Nephron progenitor cell (in vitro differentiated cells): ENCODE data around the gene BBS9.

Experiments
- DNase-seq: peaks from one replicate; pipeline ENCODE4 v3.0.0; 2021
- H3K27ac Mint-ChIP-seq: 2 replicates; pipeline ENCODE4 v1.8.0; 2021; ENCODE audit warnings: mild to moderate bottlenecking, moderate library complexity, mixed read lengths
- H3K27me3 Mint-ChIP-seq: 2 replicates; pipeline ENCODE4 v1.8.0; 2021; ENCODE audit warnings: mild to moderate bottlenecking, low read depth, mixed read lengths; ENCODE audit not compliant: poor library complexity
- H3K36me3 Mint-ChIP-seq: 2 replicates; pipeline ENCODE4 v1.8.0; 2021; ENCODE audit warnings: low read depth, mixed read lengths
- H3K4me1 Mint-ChIP-seq: 2 replicates; pipeline ENCODE4 v1.8.0; 2021; ENCODE audit warnings: mixed read lengths
- H3K4me3 Mint-ChIP-seq: 2 replicates; pipeline ENCODE4 v1.8.0; 2021; ENCODE audit warnings: mild to moderate bottlenecking, moderate library complexity, mixed read lengths
- H3K9me3 Mint-ChIP-seq: 2 replicates; pipeline ENCODE4 v1.8.0; 2021; ENCODE audit warnings: mild to moderate bottlenecking, moderate library complexity, mixed read lengths
- CTCF ChIP-seq: fragments of 200-600 bp; sonication (generic); IDR thresholded peaks from 2 replicates; pipeline ENCODE4 v1.5.0; 2021; ENCODE audit warnings: antibody characterized with exemption

BBS9 gene

GRCh38 chr7:33155811-33156210 is 26.4 kb downstream of the BBS9 start:
- H3K27me3 Mint-ChIP-seq: no peaks in the 10 kb centered on the region
- H3K27ac Mint-ChIP-seq: no peak overlapping the region
- H3K9me3 Mint-ChIP-seq: no peaks in the 10 kb centered on the region
- no peak for TF ChIP-seq CTCF
- H3K36me3 Mint-ChIP-seq: peaks cover 9% of the 10 kb centered on the region
- no peak for DNase-seq
- peaks cover 4% of the 10 kb centered on the region for H3K4me1 Mint-ChIP-seq
- no peak overlapping the region for H3K4me3 Mint-ChIP-seq

DNA sequence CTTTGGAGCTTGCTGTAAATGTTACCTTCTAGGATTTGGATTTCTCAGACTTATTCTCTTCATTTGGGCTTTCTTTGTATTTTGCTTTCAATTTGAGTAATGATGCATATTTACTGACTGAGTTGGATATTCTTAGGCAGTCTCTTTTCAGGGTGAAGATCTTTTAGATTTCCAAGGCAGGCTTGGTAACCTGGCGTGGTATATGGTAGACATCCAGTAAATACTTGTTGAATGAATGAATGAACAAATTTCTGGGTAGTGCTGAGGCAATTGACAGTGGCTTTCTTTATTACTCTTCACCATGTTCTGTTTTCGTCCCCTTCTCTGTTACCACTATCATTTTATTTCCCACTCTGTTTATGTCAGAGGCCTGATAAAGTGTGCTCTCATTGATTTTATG is 27.1 kb downstream of the BBS9 start:
- no peak overlapping the region for H3K27ac Mint-ChIP-seq
- DNase-seq: no peak
- no peak overlapping the region for H3K4me3 Mint-ChIP-seq
- H3K9me3 Mint-ChIP-seq: no peaks in the 10 kb centered on the region
- H3K36me3 Mint-ChIP-seq: peaks cover 9% of the 10 kb centered on the region
- no peak for TF ChIP-seq CTCF
- no peaks in the 10 kb centered on the region for H3K27me3 Mint-ChIP-seq
- H3K4me1 Mint-ChIP-seq: peaks cover 4% of the 10 kb centered on the region

DNA sequence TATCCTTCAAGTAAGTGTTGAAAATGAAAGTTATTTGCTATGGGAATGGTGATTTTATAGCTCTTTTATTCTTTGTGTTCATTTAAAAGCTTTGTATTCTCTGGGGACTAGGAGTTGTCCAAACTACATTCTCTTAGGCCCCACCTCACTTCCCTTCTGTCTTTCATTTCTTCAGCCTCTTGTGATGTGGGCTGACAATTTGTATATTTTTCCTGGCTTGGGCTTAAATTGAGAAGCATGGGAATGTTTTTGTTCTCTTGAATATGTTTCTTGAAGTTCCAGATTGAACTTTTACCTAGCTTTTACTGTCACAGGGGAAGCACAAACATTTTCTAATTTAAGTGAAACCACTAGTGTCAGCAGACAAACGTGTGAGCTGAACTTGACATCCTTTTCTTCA is 27.9 kb downstream of the BBS9 start:
- Mint-ChIP-seq H3K4me1 (peaks cover 4% of the 10 kb centered on the region), H3K27ac (no peak overlapping the region), H3K9me3 (peaks cover 8% of the 10 kb centered on the region), H3K4me3 (no peak overlapping the region), H3K36me3 (peaks cover 18% of the 10 kb centered on the region), H3K27me3 (no peaks in the 10 kb centered on the region)
- no peak for DNase-seq
- TF ChIP-seq CTCF: no peak

GRCh38 chr7:33157781-33158180 is 28.4 kb downstream of the BBS9 start:
- H3K27ac Mint-ChIP-seq: no peak overlapping the region
- H3K4me1 Mint-ChIP-seq: peaks cover 4% of the 10 kb centered on the region
- no peak for TF ChIP-seq CTCF

DNA sequence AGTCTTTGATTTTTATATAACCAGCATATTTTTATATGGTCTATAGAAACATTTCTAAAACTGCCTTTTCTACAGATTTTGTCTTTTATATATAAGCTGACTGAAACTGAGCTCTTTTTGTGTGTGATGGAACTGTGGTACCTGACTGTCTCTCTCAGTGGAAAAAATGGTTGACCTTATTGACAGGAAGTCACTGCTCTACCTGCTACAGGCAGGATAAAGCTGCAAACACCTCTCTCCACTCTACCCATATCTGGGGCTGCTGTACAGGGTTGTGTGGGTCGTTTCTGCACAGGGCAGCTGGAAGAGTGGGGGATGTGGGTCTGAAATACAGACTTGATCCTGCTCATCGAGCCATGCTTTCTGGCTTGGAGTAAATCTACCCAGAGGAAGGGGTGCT is 48.5 kb downstream of the BBS9 start:
- no peak overlapping the region for H3K27ac Mint-ChIP-seq
- H3K36me3 Mint-ChIP-seq: peaks cover 39% of the 10 kb centered on the region
- H3K9me3 Mint-ChIP-seq: peaks cover 19% of the 10 kb centered on the region
- no peak overlapping the region for H3K4me3 Mint-ChIP-seq
- TF ChIP-seq CTCF: no peak
- no peak for DNase-seq
- H3K27me3 Mint-ChIP-seq: no peaks in the 10 kb centered on the region
- peaks cover 4% of the 10 kb centered on the region for H3K4me1 Mint-ChIP-seq

More at GRCh38 chr7:33157781-33158180, 28.4 kb downstream of the BBS9 start:
- Mint-ChIP-seq H3K9me3 (peaks cover 13% of the 10 kb centered on the region), H3K4me3 (no peak overlapping the region), H3K36me3 (peaks cover 21% of the 10 kb centered on the region), H3K27me3 (no peaks in the 10 kb centered on the region)
- DNase-seq: no peak

GRCh38 chr7:33179519-33179918 is 50.2 kb downstream of the BBS9 start:
- no peak for DNase-seq
- no peak for TF ChIP-seq CTCF
- Mint-ChIP-seq H3K36me3 (peaks cover 32% of the 10 kb centered on the region), H3K9me3 (peaks cover 10% of the 10 kb centered on the region), H3K27me3 (no peaks in the 10 kb centered on the region), H3K4me3 (no peak overlapping the region), H3K4me1 (peaks cover 16% of the 10 kb centered on the region), H3K27ac (no peak overlapping the region)
